Activated CD4-positive, alpha-beta T cell treated with anti-CD3 and anti-CD28 coated beads for 4 hours (primary cell): ENCODE measurements around the gene LMF1.

Experiments used
- DNase-seq, 2 donors: peaks; one replicate each; pipeline ENCODE4 v3.0.0-alpha.2; 2020

Gene LMF1

DNA sequence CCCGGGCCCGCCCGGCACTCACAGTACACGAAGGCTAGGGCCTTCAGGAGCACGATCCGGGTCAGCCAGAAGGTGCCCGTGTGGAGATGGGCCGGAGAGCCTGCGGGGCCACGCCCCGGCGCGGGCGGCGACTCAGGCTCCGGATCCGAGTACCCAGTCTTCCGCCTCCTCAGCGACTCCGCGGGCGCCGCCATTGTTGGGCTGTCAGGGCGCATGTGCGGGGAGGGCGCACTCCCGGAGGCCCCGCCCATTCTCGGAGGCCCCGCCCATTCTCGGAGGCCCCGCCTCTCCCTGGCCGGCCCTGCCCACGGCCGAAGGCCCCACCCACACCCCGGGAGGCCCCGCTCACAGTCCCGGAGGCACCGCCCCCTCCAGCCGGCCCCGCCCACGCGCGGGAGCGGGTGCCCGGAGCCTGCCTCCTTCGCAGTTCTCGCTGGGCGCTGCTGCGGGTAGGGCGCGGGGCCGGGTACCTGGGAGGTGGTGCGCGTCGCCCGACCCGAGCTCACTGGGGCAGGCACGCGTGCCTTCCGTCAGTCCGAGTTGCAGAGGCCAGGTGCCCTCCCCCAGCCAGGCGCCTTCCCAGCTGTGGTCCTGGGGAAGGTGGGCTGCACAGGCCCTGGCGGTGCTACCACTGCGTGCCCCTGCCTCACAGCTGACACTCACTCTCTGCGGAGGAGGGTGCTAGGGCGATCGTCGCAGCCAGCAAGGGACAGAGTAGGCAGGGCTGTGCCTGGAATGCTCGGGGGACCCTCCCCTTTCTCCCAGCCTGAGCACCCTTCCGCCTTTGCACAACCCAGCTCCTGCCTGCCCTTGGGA is at the start of gene LMF1:
LMF1 (minus strand) TSS at position 219 of the 816 bp plus-strand sequence; CDS start at position 215, 4 bp downstream.
- DNase-seq = peak; percentile 95 to 96

DNA sequence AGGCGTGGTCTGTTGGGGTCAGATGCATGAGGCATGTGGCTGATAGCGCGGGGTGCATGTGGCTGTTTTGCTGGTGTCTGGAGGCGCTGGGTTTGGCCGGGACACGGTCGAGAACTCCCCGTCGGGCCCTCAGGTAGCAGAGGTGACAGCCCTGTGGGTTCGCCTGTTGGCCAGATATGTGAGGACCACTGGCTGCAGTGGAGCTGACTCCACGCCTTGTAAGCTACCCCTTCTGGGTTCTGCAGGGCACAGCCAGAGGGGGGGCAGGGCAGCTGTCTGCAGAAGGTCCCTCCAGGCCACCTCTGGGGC is 49.3 kb upstream of the LMF1 start:
- no peak for DNase-seq

DNA sequence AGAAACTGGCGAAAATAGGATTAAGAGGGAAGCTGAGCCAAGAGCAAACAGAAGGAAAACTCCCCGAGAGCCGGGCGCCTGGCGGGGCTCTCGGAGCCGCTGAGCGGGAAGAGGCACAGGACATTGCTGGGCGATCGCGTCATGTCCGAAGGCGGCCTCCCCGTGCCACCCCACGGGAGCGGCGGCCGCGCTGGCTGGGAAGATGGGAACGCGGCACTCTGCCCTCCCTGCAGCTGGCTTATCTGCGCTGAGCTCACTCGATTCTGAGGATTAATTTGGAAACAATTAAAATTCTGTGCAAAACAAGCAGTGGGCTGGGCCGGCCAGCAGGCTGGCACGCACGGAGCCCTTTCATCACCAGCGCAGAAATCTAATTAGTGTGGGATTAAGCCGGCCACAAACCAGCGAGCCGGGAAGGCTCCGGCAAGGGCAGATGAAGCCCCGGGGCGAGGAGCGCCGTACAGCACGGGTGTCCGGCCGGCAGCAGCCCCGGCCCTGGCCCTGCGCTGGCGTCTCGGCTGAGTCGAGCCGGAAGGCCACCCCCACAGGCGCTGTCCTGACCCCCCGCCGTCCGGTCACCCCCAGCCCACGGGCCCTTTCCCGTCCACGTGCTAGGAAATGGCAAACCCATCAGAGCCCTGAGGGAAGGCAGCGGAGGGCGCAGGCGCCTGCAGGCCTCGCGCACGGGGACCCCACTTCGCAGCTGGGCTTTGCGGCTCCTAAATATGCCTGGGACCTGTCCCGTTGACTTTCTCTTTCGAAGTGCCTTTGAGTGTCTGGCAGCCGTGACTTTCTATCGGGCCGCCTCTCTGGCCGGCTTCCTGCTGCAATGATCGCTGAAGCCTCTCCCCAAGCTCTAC is 48.7 kb upstream of the LMF1 start:
- no peak for DNase-seq

DNA sequence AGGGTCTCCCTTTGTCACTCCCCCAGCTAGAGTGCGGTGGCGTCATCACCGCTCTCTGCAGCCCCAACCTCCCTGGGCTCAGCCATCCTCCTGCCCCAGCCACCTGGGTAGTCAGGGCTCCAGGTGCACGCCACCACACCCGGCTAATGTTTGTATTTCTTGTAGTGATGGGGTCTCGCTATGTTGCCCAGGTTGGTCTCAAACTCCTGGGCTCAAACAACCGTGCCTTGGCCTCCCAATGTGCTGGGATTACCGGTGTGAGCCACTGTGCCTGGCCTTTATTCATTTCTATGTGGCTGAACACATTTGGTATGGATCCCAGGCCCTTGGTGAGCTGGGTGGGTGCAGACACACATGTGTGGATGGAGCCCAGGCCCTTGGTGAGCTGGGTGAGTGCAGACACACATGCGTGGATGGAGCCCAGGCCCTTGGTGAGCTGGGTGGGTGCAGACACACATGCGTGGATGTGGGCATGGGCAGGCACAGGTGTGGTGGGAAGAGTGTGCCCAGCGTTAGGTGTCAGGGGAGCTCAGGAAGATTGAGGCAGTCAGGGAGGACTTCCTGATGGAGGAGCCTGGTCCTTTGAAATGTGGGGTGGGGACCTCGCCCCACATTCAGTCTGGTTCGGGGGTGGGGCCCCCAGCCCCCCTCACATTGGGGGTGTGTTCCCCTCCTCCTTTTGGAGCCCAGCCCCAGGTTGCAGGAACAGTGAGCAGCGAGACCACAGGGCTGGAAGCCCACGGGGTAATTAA is 47.8 kb upstream of the LMF1 start:
- no peak for DNase-seq

GRCh38 chr16:1014771-1015495 is 44.1 kb upstream of the LMF1 start:
- no peak for DNase-seq

GRCh38 chr16:1014221-1014620 is 43.4 kb upstream of the LMF1 start:
- no peak for DNase-seq

- no peak for DNase-seq
These were observed 42.8 kb upstream of the LMF1 start for GRCh38 chr16:1013593-1013900.

DNA sequence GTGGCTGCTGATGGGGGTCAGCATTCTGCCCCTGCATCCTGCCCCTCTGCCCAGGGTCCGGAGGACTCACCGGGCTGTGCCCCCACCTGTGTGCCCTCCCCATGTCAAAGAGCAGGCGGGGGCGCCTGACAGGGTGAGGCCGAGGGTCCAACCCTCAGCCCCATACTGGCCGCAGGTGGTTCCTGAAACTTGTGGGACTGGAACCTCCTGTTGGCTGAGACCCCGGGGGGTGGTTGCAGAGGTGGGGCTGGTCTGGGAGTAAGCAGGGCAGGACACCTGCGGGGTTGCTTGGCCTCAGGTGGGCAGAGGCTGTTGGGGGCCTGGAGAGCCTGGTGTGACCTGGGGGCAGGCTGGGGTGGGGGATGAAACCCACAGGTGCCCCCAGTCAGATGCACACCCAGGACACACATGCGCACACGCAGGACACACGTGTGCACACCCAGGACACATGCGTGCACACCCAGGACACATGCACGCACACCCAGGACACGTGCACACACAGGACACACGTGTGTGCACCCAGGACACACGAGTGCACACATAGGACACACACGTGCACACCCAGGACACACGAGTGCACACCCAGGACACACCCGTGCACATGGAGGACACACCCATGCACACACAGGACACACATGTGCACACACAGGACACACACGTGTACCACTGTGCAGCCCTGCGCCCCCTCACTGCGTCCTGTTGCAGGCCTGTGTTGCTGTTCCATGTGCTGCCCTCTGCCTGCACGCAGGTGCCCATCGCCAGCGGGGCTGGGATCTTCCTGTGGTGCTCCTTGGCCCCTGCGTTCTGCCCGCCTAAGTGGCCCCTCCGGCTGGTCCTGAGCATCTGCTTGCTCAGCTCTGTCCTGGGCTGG is 42.2 kb upstream of the LMF1 start:
- DNase-seq = no peak

DNA sequence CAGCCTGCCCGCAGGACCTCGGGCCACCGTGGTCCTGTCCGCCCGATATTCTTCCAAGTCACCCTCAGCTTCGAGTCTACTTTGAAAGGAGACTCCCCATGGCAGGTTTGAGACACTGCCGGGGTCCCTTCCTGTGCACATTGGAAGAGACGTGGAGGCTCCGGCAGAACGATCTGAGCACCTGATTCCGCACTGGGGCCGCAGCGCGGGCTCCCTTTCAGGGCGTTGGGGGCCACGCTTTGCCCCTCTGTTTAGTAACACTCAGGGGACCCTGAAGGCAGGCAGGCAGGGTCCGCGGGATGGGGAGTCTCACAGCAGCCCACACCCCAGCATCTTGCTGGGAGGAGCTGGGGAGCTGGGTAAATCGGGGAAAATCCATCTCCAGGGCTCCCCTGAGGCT is 41.4 kb upstream of the LMF1 start:
- no peak for DNase-seq

DNA sequence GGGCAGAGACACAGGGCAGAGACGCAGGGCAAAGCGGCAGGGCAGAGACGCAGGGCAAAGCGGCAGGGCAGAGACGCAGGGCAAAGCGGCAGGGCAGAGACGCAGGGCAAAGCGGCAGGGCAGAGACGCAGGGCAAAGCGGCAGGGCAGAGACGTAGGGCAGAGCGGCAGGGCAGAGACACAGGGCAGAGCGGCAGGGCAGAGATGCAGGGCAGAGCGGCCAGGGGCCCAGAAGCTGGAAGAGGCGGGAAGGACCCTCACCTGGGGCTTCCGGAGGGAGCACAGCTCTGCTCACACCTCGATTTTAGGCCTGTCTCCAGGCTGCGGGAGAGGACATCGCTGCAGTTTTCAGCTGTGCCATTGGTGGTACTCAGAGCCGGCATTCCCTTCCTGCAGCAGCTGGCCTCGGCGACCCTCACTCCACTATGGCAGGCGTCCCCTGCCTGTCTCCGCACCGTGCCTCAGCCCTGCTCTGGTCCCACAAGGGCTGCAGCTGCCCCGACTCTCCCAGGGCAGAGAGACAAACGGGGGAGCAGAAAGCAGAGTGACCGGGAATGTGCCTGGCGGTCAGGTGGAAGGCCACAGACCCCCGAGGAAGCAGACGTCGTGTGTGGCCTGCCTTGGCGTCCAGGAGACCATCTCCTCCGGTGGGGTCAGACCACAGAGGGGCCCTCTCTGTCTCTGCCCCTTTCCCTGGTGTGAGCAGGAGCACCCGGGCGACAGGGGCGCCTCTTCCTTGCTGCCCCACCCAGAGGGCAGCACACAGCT is 40.7 kb upstream of the LMF1 start:
- no peak for DNase-seq

DNA sequence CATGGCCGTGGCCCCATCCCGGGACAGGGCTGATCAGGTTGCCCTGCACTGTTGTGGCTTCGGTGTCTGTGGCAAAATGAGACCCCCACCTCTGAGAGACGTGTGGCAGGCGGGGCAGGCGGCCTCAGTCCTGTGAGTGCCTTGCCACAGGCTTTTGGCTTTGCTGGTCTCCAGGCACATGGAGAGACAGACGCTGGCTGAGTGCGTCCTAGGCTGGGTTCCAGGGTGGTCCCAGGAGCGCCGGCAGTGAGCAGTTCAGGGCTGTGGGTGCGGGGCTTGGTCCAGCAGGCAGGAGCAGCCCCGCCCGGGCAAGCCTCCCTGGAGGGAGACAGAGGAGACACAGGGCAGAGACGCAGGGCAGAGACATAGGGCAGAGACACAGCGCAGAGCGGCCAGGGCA is 40.0 kb upstream of the LMF1 start:
- no peak for DNase-seq

GRCh38 chr16:1010251-1010650 is 39.5 kb upstream of the LMF1 start:
- no peak for DNase-seq

GRCh38 chr16:1009358-1010150 is 38.8 kb upstream of the LMF1 start:
- DNase-seq = no peak

- DNase-seq = no peak
These were observed 37.3 kb upstream of the LMF1 start for GRCh38 chr16:1008085-1008484.

GRCh38 chr16:1007284-1007850 is 36.6 kb upstream of the LMF1 start:
- DNase-seq = no peak

DNA sequence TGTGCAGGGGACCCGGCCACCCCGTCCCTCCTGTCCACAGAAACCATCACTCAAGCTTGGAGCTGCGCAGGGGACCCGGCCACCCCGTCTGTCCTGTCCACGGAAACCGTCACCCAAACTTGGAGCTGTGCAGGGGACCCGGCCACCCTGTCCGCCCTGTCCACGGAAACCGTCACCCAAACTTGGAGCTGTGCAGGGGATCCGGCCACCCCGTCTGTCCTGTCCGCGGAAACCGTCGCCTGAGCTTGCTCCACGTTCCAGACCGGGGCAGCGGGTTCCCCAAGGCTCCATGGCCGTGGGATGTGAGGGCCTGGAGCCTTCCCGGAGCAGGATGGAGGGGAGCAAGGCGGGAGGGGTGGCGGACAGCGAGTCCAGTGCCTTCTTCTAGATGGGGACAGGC is 36.0 kb upstream of the LMF1 start:
- DNase-seq = no peak

DNA sequence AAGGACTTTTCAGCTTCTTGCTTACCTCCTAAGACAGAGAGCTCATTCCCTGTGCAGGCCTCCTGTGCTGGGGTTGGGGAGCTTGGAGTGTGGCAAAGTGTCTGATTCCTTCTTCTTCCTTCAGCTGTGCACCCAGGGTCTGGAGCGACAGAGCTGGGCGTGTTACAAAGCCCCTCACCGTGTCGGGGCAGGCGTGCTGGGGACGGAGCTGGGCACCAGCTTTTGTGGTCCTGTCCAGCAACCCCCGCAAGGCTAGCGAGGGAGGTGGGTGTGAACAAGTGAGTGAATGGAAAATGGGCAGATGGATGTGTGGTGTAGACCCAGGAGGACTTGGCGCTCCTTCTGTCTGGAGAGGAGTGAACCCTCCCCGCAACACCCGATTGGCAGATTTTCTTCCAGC is 34.5 kb upstream of the LMF1 start:
- DNase-seq = no peak

DNA sequence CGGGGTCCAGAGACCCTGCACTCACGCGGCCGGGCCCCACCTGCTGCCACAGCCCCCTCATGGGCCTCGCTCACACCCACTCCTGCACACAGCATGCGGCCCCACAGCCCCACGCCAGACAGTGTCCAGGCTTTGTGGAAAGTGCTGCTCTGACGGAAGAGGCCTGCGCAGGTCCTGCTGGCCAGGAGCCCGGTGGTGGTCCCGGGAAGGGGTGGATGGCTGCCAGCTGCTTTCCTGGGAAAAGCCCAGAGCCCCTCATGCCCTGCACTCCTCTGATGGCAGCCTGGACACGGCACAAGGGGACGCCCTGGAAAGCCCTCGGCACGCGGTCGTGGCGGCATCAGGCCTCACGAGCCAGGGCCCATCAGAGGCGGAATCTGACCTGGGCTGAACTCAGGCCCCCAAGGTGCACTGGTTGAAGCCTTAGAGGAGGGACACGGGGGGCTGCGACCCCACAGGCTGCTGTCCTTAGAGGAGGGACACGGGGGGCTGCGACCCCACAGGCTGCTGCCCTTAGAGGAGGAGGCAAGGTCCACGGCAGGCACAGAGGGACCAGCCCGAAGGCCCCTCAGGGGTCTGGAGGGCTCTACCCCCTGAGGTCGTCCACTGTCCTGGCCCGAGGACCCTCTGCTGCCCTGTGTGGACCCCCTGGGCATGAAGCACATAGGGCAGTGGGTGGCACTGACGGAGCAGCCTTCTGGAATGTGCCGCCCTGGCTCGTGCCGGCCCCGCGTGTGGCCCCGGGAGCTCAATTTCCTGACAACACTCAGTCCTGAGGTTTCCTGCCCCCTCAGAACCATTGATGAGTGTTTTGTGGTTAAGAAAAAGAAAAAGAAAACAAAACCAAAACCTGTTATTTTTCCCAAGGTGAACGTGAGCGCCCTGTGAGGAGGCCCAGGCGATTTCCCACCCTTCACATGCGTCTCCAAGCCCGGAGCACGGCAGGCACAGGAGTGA is 32.9 kb upstream of the LMF1 start:
- DNase-seq = peak; percentile 47 to 53
